Mesenchymal stem cell (in vitro differentiated cells and primary cell): ENCODE measurements around the gene DPH7.

Experiments
- DNase-seq: peaks from one replicate; pipeline ENCODE4 v3.0.0-alpha.2; 2013
- H2AFZ ChIP-seq: one replicate; pipeline ENCODE4 v1.6.1; 2013; ENCODE audit warnings: low read depth, mild to moderate bottlenecking, control low read depth, inconsistent platforms, low read length, moderate library complexity
- H2AK5ac ChIP-seq: 2 replicates; pipeline ENCODE4 v1.6.1; 2013; ENCODE audit warnings: low read length, moderate library complexity, mild to moderate bottlenecking, inconsistent platforms; ENCODE audit not compliant: severe bottlenecking
- H2BK120ac ChIP-seq: one replicate; pipeline ENCODE4 v1.6.1; 2013; ENCODE audit warnings: low read depth, mild to moderate bottlenecking, inconsistent platforms, low read length, moderate library complexity
- H2BK12ac ChIP-seq, 2 experiments: one replicate each; pipeline ENCODE4 v1.6.1; 2013; ENCODE audit warnings: inconsistent platforms in 2 of 2, low read length in 2 of 2, mild to moderate bottlenecking in 2 of 2, moderate library complexity in 2 of 2, control low read depth in 1 of 2
- H2BK15ac ChIP-seq: one replicate; pipeline ENCODE4 v1.6.1; 2013; ENCODE audit warnings: mild to moderate bottlenecking, low read depth, inconsistent platforms; ENCODE audit not compliant: poor library complexity, severe bottlenecking
- H2BK5ac ChIP-seq: 2 replicates; pipeline ENCODE4 v1.6.1; 2013; ENCODE audit warnings: low read depth, mild to moderate bottlenecking, low read length, control low read depth, inconsistent platforms; ENCODE audit not compliant: poor library complexity, severe bottlenecking
- H3K14ac ChIP-seq, 2 experiments: one replicate each; pipeline ENCODE4 v1.6.1; 2013; ENCODE audit warnings: inconsistent platforms in 2 of 2, low read length in 2 of 2, control low read depth in 1 of 2, mild to moderate bottlenecking in 1 of 2, moderate library complexity in 1 of 2
- H3K18ac ChIP-seq, 2 experiments: one replicate each; pipeline ENCODE4 v1.6.1; 2013; ENCODE audit warnings: inconsistent platforms in 2 of 2, low read length in 2 of 2, control low read depth in 1 of 2, low read depth in 1 of 2, mild to moderate bottlenecking in 1 of 2
- H3K23ac ChIP-seq, 2 experiments: one replicate each; pipeline ENCODE4 v1.6.1; 2013; ENCODE audit warnings: inconsistent platforms in 2 of 2, low read length in 2 of 2, mild to moderate bottlenecking in 2 of 2, moderate library complexity in 2 of 2, control low read depth in 1 of 2
- H3K27ac ChIP-seq: 2 replicates; pipeline ENCODE4 v1.5.1; 2013; ENCODE audit warnings: mild to moderate bottlenecking, moderate library complexity, low read length, control low read depth, inconsistent platforms; ENCODE audit not compliant: poor library complexity, severe bottlenecking
- H3K27me3 ChIP-seq, 2 experiments: 2 replicates each; pipeline versions ENCODE4 v1.6.1 to v1.7.0; 2013; ENCODE audit warnings: low read length in 2 of 2, mild to moderate bottlenecking in 2 of 2, moderate library complexity in 2 of 2, control low read depth in 1 of 2, inconsistent platforms in 1 of 2; ENCODE audit not compliant: control insufficient read depth in 1 of 2, insufficient read depth in 1 of 2
- H3K36me3 ChIP-seq, 2 experiments: 2 replicates each; pipeline versions ENCODE4 v1.6.1 to v1.7.0; 2013; ENCODE audit warnings: low read length in 2 of 2, control low read depth in 1 of 2, inconsistent platforms in 1 of 2, low read depth in 1 of 2, mild to moderate bottlenecking in 1 of 2; ENCODE audit not compliant: insufficient read depth in 2 of 2, control insufficient read depth in 1 of 2
- H3K4ac ChIP-seq, 2 experiments: one replicate each; pipeline ENCODE4 v1.6.1; 2013; ENCODE audit warnings: inconsistent platforms in 2 of 2, low read length in 2 of 2, mild to moderate bottlenecking in 2 of 2, moderate library complexity in 2 of 2, control low read depth in 1 of 2, low read depth in 1 of 2
- H3K4me1 ChIP-seq: 2 replicates; pipeline ENCODE4 v1.6.1; 2013; ENCODE audit warnings: low read depth, low read length, control low read depth; ENCODE audit not compliant: control insufficient read depth, insufficient read depth
- H3K4me2 ChIP-seq: 2 replicates; pipeline ENCODE4 v1.6.1; 2013; ENCODE audit warnings: low read length, mild to moderate bottlenecking, inconsistent platforms; ENCODE audit not compliant: poor library complexity, severe bottlenecking
- H3K4me3 ChIP-seq, 2 experiments: 2 replicates each; pipeline versions ENCODE4 v1.5.1 to v1.7.0; 2013; ENCODE audit warnings: low read length in 2 of 2, mild to moderate bottlenecking in 2 of 2, control low read depth in 1 of 2, low read depth in 1 of 2; ENCODE audit not compliant: insufficient read depth in 1 of 2
- H3K79me1 ChIP-seq: replicated peaks from 2 replicates; pipeline ENCODE4 v1.6.1; 2013; ENCODE audit warnings: mild to moderate bottlenecking, control low read depth, low read length, inconsistent platforms; ENCODE audit not compliant: poor library complexity, severe bottlenecking
- H3K9ac ChIP-seq: 2 replicates; pipeline ENCODE4 v1.7.0; 2013; ENCODE audit warnings: mild to moderate bottlenecking, low read length, moderate library complexity
- H3K9me3 ChIP-seq: 2 replicates; pipeline ENCODE4 v1.7.0; 2013; ENCODE audit warnings: mild to moderate bottlenecking, low read length; ENCODE audit not compliant: control insufficient read depth
- H4K8ac ChIP-seq: one replicate; pipeline ENCODE4 v1.6.1; 2013; ENCODE audit warnings: inconsistent platforms, mild to moderate bottlenecking, low read length, moderate library complexity
- H4K91ac ChIP-seq: one replicate; pipeline ENCODE4 v1.6.1; 2013; ENCODE audit warnings: mild to moderate bottlenecking, low read length, inconsistent platforms
- WGBS: methylation state at CpG from one replicate; pipeline ENCODE4 v1.1.7; 2013; ENCODE audit warnings: mixed read lengths; 5-methylcytosine and 5-hydroxymethylcytosine counted together

The DPH7 gene

DNA sequence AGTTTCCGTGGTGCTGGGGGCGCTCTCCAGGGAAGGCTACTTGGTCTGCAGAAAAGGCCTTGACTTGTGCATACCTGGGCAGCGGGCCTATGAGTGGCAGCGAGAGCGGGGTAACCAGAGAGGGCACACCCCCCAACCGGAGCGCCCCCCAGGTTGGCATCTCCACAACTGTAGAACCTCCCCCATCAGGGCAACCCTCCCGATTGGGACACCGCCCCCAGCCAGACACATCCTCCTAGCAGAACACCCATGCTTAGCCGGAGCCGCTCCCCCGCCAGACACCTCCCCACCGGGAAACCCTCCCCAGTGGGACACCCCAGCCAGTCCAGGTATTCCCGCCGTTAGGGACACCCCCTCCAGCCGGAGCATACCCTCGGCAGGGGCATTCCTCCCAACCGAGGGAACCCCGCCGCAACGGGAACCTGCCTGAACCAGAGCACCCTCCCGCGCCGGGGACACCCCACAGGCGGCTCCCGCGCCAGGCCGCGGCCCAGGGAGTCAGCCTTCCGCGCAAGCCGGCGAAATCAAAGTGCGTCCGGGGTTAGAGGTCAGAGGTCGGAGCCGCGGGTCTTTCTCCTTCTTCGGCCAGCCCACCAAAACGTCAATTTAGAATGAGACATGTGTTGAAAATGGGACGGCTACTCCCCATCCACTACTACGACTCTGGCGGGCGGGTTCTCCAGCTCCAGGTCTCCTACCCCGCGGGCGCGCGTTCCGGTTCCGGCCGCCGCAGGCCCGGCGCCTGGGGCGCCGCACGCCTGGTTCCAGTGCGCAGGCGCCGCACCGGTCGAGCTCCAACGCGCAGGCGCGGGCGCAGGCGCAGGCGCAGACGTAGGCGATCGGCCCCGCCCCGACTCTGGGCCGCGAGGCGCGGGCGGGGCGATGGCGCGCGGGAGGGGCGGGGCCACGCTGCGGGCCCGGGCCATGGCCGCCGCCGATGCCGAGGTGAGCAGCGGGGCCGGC is 39.7 kb upstream of the DPH7 start, which contains the start of gene EHMT1:
TSS of gene EHMT1 (plus strand) at position 901 of the 963 bp plus-strand sequence. CDS start at position 925, 24 bp downstream.
- Histone ChIP-seq H3K4me1 (peaks cover 20% of the 10 kb centered on the region), H3K14ac (peak within 1 kb of the TSS; percentile 90 to 94), H3K27me3 (no peaks in the 10 kb centered on the region), H2AFZ (peak within 1 kb of the TSS; percentile 66), H3K4me2 (peak within 1 kb of the TSS; percentile 89), H2BK12ac (peak within 1 kb of the TSS; percentile 2 to 11), H3K36me3 (peaks cover 28 to 33% of the 10 kb centered on the region in 2 experiments), H3K9me3 (no peaks in the 10 kb centered on the region), H3K9ac (peak within 1 kb of the TSS; percentile 99), H3K79me1 (peaks cover 28% of the 10 kb centered on the region), H2AK5ac (peak within 1 kb of the TSS; percentile 52), H4K91ac (peak within 1 kb of the TSS; percentile 96), H3K27ac (peak within 1 kb of the TSS; percentile 88), H4K8ac (peak within 1 kb of the TSS; percentile 92), H3K23ac (peak within 1 kb of the TSS in 1 of 2 experiments; percentile 76), H3K4me3 (peak within 1 kb of the TSS; percentile 77 to 97), H3K18ac (peak within 1 kb of the TSS; percentile 88 to 91), H2BK15ac (no peak within 1 kb of the TSS), H3K4ac (peak within 1 kb of the TSS; percentile 89 to 97), H2BK5ac (peak within 1 kb of the TSS; percentile 87), H2BK120ac (peak within 1 kb of the TSS; percentile 54)
- peak; percentile 77 for DNase-seq
- WGBS: 1% methylated on average over 50 of the region's 94 CpGs

DNA sequence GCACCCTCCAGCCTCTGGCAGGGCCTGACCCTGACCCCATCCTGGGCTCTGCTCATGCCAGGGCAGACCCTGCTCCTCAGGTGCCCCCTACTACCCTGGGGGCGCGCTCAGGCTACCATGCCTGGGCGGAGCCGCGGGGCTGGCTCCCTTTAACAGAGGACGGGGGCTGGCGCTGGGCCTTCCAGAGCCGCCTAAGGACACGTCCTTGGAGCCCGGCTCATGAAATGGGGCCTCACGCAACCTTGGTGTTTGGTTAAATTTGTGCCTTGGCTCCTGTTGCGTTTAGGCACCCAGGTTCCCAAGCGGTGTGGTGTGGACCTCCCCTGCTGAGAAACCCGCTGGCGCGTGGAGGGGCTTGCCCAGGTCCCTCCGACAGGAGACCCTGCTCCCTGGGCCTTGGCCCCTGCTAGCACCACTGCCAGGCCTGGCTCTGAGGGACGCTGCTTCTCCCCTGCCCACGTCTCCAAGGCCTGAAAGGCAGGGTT is 36.7 kb upstream of the DPH7 start:
- DNase-seq: no peak
- Histone ChIP-seq H3K4me3 (no peak overlapping the region), H4K8ac (no peak overlapping the region), H2BK120ac (no peak overlapping the region), H3K4me2 (no peak overlapping the region), H3K9me3 (no peaks in the 10 kb centered on the region), H3K9ac (no peak overlapping the region), H3K4me1 (peaks cover 42% of the 10 kb centered on the region), H3K4ac (no peak overlapping the region), H3K18ac (no peak overlapping the region), H3K36me3 (peaks cover 28 to 34% of the 10 kb centered on the region in 2 experiments), H2BK15ac (no peak overlapping the region), H4K91ac (no peak overlapping the region), H2BK12ac (no peak overlapping the region), H3K27ac (no peak overlapping the region), H2AK5ac (no peak overlapping the region), H2BK5ac (no peak overlapping the region), H3K14ac (no peak overlapping the region), H2AFZ (no peak overlapping the region), H3K79me1 (peaks cover 37% of the 10 kb centered on the region), H3K23ac (no peak overlapping the region), H3K27me3 (no peaks in the 10 kb centered on the region)
- WGBS: 98% methylated on average over 19 of the region's 19 CpGs

DNA sequence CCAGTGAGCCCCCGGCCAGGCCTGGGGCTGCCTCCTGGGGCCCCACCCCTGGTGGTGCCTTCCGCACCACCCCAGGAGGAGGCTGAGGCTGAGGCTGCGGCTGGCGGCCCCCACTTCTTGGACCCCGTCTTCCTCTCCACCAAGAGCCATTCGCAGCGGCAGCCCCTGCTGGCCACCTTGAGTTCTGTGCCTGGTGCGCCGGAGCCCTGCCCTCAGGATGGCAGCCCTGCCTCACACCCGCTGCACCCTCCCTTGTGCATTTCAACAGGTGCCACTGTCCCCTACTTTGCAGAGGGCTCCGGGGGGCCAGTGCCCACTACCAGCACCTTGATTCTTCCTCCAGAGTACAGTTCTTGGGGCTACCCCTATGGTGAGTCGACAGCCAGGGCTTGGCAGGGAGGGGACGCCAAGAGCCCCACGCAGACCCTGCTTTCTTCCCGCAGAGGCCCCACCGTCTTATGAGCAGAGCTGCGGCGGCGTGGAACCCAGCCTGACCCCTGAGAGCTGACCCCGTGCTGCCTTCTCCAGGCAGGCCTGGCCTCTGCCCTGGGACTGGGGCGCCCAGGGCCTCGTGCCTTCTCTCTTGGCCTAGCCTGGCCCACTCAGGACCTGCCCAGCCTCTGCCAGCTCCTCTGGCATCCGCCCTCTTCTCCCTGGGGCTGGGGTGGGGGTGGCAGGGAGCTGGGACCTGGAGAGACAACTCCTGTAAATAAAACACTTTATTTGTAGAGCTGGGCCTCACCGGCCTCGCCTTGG is 36.1 kb upstream of the DPH7 start:
- no peak overlapping the region for H4K91ac ChIP-seq
- H2BK120ac ChIP-seq: no peak overlapping the region
- H3K4ac ChIP-seq: no peak overlapping the region
- H2BK15ac ChIP-seq: no peak overlapping the region
- H2AFZ ChIP-seq: no peak overlapping the region
- 97% methylated on average over 23 of the region's 25 CpGs for WGBS
- no peak overlapping the region for H2BK5ac ChIP-seq
- H3K18ac ChIP-seq: no peak overlapping the region
- no peak overlapping the region for H3K14ac ChIP-seq
- H3K36me3 ChIP-seq: peaks cover 28 to 34% of the 10 kb centered on the region in 2 experiments
- H3K4me2 ChIP-seq: no peak overlapping the region
- no peaks in the 10 kb centered on the region for H3K9me3 ChIP-seq
- H2BK12ac ChIP-seq: no peak overlapping the region
- no peak overlapping the region for H3K9ac ChIP-seq
- H3K27me3 ChIP-seq: no peaks in the 10 kb centered on the region
- no peak for DNase-seq
- H3K27ac ChIP-seq: no peak overlapping the region
- H2AK5ac ChIP-seq: no peak overlapping the region
- H3K79me1 ChIP-seq: peaks cover 37% of the 10 kb centered on the region
- peaks cover 41% of the 10 kb centered on the region for H3K4me1 ChIP-seq
- no peak overlapping the region for H3K4me3 ChIP-seq
- H3K23ac ChIP-seq: no peak overlapping the region
- no peak overlapping the region for H4K8ac ChIP-seq
